SKM-1 treated with dmso at 0.1 percent for 144 hours (cell line): ENCODE data around the gene PYCR2.
A peak's percentile ranks its signal among the peaks of the same experiment; 100 is the strongest.
"Not testable (repeated sequence)": the region's sequence is repeated elsewhere in the genome, so short reads cannot be mapped to it uniquely, and the experiment has no call there.

Experiments used
- DNase-seq: peaks from one replicate; lab custom pipeline; 2025; ENCODE audit not compliant: unreplicated experiment; lab: John Stamatoyannopoulos, UW

The PYCR2 gene

GRCh38 chr1:225943582-225943981, 19.5 kb upstream of the PYCR2 start:
- DNase-seq = no peak

- no peak for DNase-seq
These were observed 18.5 kb upstream of the PYCR2 start for GRCh38 chr1:225942574-225942973.

DNA sequence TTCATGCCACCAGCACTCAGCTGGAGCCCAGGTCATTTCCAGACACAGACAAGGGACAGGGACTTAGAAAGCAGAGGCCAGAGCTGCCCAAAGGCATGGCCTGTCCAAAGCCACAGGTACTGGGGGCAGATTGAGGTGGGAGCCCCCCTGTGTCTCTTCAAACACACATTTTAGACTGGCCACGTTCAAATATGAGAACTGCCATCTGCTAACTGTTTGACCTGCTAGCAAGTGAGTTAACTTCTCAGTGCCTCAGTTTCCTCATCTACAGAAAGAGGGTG, 17.8 kb upstream of the PYCR2 start:
- DNase-seq = no peak

DNA sequence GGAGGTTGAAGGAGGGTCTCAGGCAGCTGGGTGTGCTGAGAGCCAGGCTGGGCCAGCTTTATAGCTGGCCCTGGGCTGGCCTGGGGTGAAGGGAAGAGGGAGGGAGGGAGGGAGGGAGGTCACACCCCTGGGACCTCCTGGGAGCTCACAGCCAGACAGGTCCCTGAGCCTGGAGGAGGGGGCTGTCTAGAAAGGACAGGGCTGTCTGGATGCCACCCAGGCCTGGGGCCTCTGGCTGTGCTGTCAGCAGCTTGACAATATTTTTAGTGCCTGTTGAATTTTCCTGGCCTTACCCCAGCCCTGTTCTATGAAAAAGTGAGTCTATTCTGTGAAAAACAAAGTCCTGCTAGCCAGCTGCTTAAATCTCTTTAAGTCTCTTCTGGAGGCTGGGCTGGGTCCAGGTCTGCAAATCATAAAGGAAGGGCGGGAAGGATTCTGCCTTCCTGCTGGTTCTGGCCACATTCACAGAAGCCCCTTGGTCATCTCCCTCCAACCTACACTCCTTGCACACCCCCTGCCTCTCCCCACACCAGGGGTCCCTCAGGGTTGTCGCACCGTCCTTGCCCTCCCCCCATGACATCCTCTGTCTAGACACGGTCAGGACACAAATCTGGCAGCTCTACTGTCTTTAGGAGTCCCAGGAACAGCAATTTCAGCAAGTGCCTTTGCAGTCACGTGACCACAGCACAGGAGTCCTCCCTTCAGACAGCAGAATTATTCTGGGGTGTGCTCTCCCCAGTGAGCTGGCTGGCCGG, 17.3 kb upstream of the PYCR2 start, which contains the start of gene LEFTY2:
LEFTY2 (minus strand) TSS at position 34 of the 755 bp plus-strand sequence. CDS start 80 bp downstream, outside the sequence.
- DNase-seq = no peak

GRCh38 chr1:225940385-225941151, 16.5 kb upstream of the PYCR2 start:
- no peak for DNase-seq

DNA sequence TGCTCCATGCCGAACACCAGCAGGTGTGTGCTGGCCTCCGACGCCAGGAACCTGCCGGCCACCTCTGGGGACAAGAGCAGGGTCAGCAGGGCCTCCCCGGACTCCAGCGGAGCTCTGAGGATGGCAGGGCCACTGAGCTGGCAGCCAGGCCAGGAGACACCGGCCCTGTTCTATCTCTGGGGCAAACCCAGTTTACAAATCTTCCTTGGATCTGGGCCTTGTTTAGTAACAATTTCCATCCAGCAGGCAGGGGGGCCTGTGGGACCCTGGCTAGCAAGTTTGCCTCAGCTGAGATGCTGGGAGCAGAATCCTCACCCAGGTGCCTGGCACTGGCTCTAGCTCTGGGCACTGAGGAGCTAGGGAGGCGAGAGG, 15.9 kb upstream of the PYCR2 start:
- not testable (repeated sequence) for DNase-seq

- DNase-seq = not testable (repeated sequence)
These were observed 15.3 kb upstream of the PYCR2 start for GRCh38 chr1:225939097-225939938.

DNA sequence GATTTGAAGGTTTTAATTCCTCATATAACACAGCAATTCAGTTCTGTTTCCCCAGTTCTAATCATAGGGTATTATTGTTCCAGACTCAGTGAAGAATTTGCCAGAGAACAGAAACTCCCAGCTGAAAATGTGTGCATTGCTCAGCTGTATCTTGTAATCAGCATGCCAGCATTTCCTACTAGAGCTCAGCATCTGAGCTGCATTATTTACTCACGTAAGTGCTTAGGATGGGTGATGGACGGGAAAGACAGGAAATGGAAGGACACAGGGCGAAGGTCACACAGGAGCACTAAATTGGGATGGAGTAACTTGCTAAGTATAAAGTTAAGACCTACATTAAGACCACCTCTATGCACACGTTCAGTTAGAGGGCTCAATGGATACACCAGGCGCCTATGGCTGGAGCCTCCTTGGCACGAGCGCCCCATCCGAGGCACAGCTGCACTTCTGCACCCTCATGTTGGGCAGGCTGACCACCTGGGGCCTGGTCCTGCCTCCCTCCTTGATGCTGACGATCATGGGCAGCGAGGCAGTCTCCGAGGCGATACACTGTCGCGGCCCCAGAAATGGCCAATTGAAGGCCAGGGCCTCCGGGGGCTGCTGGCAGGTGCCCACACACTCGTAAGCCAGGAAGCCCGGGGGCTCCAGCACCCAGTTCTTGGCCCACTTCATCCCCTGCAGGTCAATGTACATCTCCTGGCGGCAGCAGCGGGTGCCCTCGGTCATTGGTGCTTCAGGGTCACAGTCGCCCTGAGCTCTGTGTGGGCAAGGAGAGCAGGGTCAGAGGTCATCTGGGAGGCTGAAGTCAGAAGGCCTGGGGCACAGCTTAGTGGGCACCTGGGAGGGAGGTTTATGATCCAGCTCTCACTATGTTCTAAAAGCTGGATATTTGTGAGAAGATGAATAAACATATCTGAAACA, 13.3 kb upstream of the PYCR2 start:
- no peak for DNase-seq

- DNase-seq = no peak
These were observed 12.5 kb upstream of the PYCR2 start for GRCh38 chr1:225936523-225936922.

DNA sequence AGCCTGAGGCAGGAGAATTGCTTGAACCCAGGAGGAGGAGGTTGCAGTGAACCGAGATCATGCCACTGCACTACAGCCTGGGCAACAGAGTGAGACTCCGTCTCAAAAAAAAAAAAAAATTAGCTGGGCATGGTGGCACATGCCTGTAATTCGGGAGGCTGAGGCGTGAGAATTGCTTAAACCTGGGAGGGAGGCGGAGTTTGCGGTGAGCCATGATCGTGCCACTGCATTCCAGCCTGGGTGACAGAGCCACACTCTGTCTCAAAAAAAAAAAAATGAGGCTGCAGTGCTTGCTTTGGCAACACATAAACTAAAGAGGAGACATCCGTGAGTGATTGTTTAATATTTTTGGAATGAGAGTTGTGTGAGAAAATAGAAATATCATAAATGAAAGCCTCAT, 12.0 kb upstream of the PYCR2 start:
- DNase-seq = not testable (repeated sequence)

- no peak for DNase-seq
These were observed 10.7 kb upstream of the PYCR2 start for GRCh38 chr1:225934711-225935110.

GRCh38 chr1:225933072-225933471, 9.0 kb upstream of the PYCR2 start:
- DNase-seq = no peak

GRCh38 chr1:225931270-225932136, 7.5 kb upstream of the PYCR2 start:
- DNase-seq = no peak

GRCh38 chr1:225930566-225930965, 6.5 kb upstream of the PYCR2 start:
- no peak for DNase-seq

GRCh38 chr1:225929462-225929861, 5.4 kb upstream of the PYCR2 start:
- not testable (repeated sequence) for DNase-seq

DNA sequence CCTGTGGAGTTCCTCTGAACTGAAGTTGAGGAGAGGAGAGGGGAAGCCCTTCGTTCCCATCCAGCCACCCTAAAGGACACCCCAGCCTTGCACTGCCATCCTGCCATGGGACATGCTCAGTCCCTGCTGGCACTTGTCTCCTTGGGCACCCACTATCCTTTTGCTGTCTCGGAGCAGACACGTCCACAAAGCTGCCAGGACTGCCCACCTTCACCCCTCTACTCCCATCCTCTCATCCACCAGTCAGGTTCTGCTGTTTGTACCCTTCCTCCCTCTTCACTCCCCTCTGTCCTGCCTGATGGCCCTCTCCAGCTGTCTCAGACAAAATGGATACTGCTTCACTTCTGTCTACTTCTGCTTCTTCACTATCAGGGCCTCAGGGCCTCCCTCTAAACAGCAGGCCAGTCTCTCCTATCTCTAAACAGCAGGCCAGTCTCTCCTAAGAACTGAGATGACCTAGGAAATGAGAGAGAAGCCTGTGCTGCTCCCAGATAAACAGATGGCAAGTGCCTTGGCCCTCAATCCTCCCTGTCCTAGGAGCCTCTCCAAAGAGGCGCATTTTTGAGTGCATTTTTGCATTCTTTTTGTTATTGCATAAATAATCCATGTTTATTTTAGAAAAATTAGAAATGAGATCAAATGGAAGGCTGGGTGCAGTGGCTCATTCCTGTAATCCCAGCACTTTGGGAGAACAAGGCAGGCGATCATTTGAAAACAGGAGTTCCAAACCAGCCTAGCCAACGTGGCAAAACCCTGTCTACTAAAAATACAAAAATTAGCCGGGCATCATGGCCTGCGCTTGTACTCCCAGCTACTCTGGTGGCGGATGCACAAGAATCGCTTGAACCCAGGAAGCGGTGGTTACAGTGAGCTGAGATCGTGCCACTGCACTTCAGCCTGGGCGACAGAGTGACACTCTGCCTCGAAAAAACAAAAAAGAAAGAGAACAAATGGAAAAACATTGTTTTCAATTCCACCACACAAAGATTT, 4.4 kb upstream of the PYCR2 start:
- no peak for DNase-seq

GRCh38 chr1:225926551-225927113, 2.6 kb upstream of the PYCR2 start:
- peak; percentile 76 for DNase-seq

DNA sequence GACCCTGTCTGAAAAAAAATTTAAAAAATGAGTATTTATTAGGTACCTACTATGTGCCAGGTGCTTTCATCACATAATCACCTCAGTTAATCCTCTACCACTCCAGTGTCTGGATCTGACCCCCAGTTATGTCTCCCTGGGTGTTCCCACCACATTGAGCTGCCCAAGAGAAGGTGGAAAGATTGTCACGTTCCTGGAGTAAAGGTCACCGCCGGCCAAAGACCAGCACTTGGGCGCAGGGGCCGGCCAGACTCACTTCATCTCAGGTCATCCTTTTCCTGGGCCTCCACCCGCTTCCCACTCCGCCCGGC, 714 bp downstream of the PYCR2 start:
- DNase-seq = no peak
